Neural cell (in vitro differentiated cells): ENCODE data around the gene SETX. TPM values are rescaled to one million over a fixed set of nuclear protein-coding genes. Genes with fewer than 3 reads are reported as not detected.

Experiments used
- H2AFZ ChIP-seq: fragments of 200-600, 300-800 bp; sonication (generic), shearing (Covaris generic); 2 replicates; pipeline ENCODE4 v1.6.0; 2014; ENCODE audit warnings: low read depth, mild to moderate bottlenecking, antibody characterized with exemption, low read length, moderate library complexity
- H3F3A ChIP-seq: fragments of 200-600 bp; shearing (Covaris generic); 2 replicates; pipeline ENCODE4 v1.6.1; 2016; ENCODE audit warnings: mild to moderate bottlenecking, moderate library complexity, mixed read lengths, antibody characterized with exemption, low read length; ENCODE audit not compliant: insufficient read depth, poor library complexity, severe bottlenecking
- H3K27ac ChIP-seq: fragments of 200-600, 300-800 bp; sonication (generic), shearing (Covaris generic); 2 replicates; pipeline ENCODE4 v1.5.1; 2014; ENCODE audit warnings: mild to moderate bottlenecking, low read length, moderate library complexity
- H3K27me3 ChIP-seq: fragments of 300-800, 200-600 bp; sonication (generic), shearing (Covaris generic); 2 replicates; pipeline ENCODE4 v1.6.0; 2014; ENCODE audit warnings: mild to moderate bottlenecking, low read depth, low read length, moderate library complexity; ENCODE audit not compliant: insufficient read depth
- H3K36me3 ChIP-seq: fragments of 300-800, 200-600 bp; sonication (generic), shearing (Covaris generic); 2 replicates; pipeline ENCODE4 v1.5.1; 2014; ENCODE audit warnings: mild to moderate bottlenecking, antibody characterized with exemption, low read length, moderate library complexity; ENCODE audit not compliant: insufficient read depth
- H3K4me2 ChIP-seq: fragments of 300-800, 200-600 bp; sonication (generic), shearing (Covaris generic); 2 replicates; pipeline ENCODE4 v1.6.0; 2014; ENCODE audit warnings: mild to moderate bottlenecking, low read length
- H3K4me3 ChIP-seq: fragments of 300-800, 200-600 bp; sonication (generic), shearing (Covaris generic); 2 replicates; pipeline ENCODE4 v1.5.1; 2014; ENCODE audit warnings: mild to moderate bottlenecking, low read length, moderate library complexity
- H3K79me2 ChIP-seq: fragments of 200-600 bp; shearing (Covaris generic); replicated peaks from 2 replicates; pipeline ENCODE4 v1.6.0; 2014; ENCODE audit warnings: mild to moderate bottlenecking, low read length, moderate library complexity; ENCODE audit not compliant: insufficient read depth
- H3K9ac ChIP-seq: fragments of 300-800, 200-600 bp; sonication (generic), shearing (Covaris generic); 2 replicates; pipeline ENCODE4 v1.6.1; 2016; ENCODE audit warnings: mild to moderate bottlenecking, low read length, mixed read lengths
- H3K9me2 ChIP-seq: fragments of 200-600 bp; shearing (Covaris generic); 2 replicates; pipeline ENCODE4 v1.6.1; 2016; ENCODE audit warnings: mild to moderate bottlenecking, low read length, mixed read lengths; ENCODE audit not compliant: insufficient read depth
- H3K9me3 ChIP-seq: fragments of 200-600, 300-800 bp; sonication (generic), shearing (Covaris generic); 2 replicates; pipeline ENCODE4 v1.6.1; 2016; ENCODE audit warnings: mild to moderate bottlenecking, mixed run types, low read length, moderate library complexity, mixed read lengths
- H4K20me1 ChIP-seq: fragments of 200-600 bp; shearing (Covaris generic); 2 replicates; pipeline ENCODE4 v1.6.1; 2016; ENCODE audit warnings: mild to moderate bottlenecking, mixed run types; ENCODE audit not compliant: insufficient read depth
- EP300 ChIP-seq: fragments of 450-650 bp; conservative IDR thresholded peaks from 2 replicates; pipeline ENCODE4 v1.6.1; 2014; ENCODE audit warnings: antibody characterized with exemption, mild to moderate bottlenecking, moderate library complexity; ENCODE audit not compliant: poor library complexity, severe bottlenecking
- EZH2 ChIP-seq: fragments of 200-600, 300-800 bp; shearing (Covaris generic), sonication (generic); IDR thresholded peaks from 2 replicates; pipeline ENCODE4 v1.6.1; 2014; ENCODE audit warnings: antibody characterized with exemption, low read length, borderline replicate concordance, mild to moderate bottlenecking; ENCODE audit not compliant: insufficient read depth, poor library complexity, severe bottlenecking
- MXI1 ChIP-seq: fragments of 450-650 bp; conservative IDR thresholded peaks from 2 replicates; pipeline ENCODE4 v1.6.1; 2014; ENCODE audit warnings: antibody characterized with exemption, mild to moderate bottlenecking; ENCODE audit not compliant: poor library complexity, severe bottlenecking
- POLR2AphosphoS5 ChIP-seq: IDR thresholded peaks from 2 replicates; pipeline ENCODE4 v1.6.1; 2012
- RAD21 ChIP-seq: fragments of 450-650 bp; conservative IDR thresholded peaks from 2 replicates; pipeline ENCODE4 v1.6.1; 2014; ENCODE audit warnings: antibody characterized with exemption, mild to moderate bottlenecking, moderate library complexity
- REST ChIP-seq: IDR thresholded peaks from 2 replicates; pipeline ENCODE4 v1.6.1; 2012; ENCODE audit warnings: borderline replicate concordance
- SMC3 ChIP-seq: fragments of 450-650 bp; conservative IDR thresholded peaks from 2 replicates; pipeline ENCODE4 v1.6.1; 2014; ENCODE audit warnings: antibody characterized with exemption, mild to moderate bottlenecking, moderate library complexity; ENCODE audit not compliant: poor library complexity
- TAF1 ChIP-seq: IDR thresholded peaks from 2 replicates; pipeline ENCODE4 v1.6.1; 2012; ENCODE audit warnings: low read depth
- polyA plus RNA-seq: library from polyadenylated mRNA; depleted of rRNA; stranded (reverse); fragments of >200 nt; gene quantifications from 2 replicates; pipeline ENCODE4 v1.2.3, GENCODE V29; 2014
- TF ChIP-seq, protein P1 (sequence below): fragments of 450-650 bp; IDR thresholded peaks from 2 replicates; pipeline ENCODE4 v1.5.1; 2014; ENCODE audit warnings: antibody characterized with exemption, mild to moderate bottlenecking, moderate library complexity; ENCODE audit not compliant: poor library complexity, severe bottlenecking

The SETX gene
- polyA plus RNA-seq, 1 donor from 2014 or later: 32.0 TPM

DNA sequence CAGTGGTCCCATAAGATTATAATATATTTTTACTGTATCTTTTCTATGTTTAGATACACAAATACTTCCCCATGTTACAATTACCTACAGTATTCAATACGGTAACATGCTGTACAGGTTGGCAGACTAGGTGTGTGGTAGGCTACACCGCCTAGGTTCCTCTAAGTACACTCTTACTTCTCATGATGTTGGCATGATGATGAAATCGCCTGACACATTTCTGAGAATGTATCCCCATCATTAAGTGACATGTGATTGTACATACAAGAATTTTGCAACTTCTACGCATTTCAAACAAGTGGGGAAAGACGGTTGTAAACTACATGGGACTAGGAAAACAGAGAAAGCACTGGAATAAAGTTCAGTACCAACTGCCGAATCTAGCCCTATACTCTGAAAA, 53.3 kb downstream of the SETX start:
- Histone ChIP-seq H3K27me3 (no peaks in the 10 kb centered on the region), H3K4me2 (no peak overlapping the region), H3K27ac (no peak overlapping the region), H4K20me1 (no peaks in the 10 kb centered on the region), H3K36me3 (peaks cover 4% of the 10 kb centered on the region), H3K9ac (no peak overlapping the region), H2AFZ (no peak overlapping the region), H3K79me2 (no peaks in the 10 kb centered on the region), H3F3A (no peaks in the 10 kb centered on the region), H3K9me3 (no peaks in the 10 kb centered on the region), H3K4me3 (no peak overlapping the region), H3K9me2 (no peaks in the 10 kb centered on the region)
- TF ChIP-seq EP300: no peak

DNA sequence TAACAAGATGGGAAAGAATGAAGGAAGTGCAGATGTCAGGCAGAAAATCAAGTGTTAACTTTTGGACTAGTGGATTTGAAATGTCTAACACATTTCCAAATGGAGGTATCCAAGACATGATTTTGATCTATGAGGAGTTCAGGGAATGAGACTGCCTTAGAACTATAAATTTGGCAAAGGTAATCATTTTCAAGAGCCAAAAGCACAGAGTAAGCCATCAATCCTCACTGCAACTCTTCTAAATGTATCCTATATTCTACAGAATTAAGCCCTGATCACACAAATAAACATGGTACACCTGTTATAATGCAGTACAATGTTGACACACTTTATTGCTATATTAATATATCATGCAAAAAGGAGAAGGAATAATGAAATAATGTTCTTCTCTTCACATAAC, 55.6 kb downstream of the SETX start:
- H3K79me2 ChIP-seq: no peaks in the 10 kb centered on the region
- H3K36me3 ChIP-seq: peaks cover 6% of the 10 kb centered on the region
- H4K20me1 ChIP-seq: no peaks in the 10 kb centered on the region
- no peak overlapping the region for H3K4me2 ChIP-seq
- H3K9me2 ChIP-seq: no peaks in the 10 kb centered on the region
- no peak overlapping the region for H2AFZ ChIP-seq
- no peak overlapping the region for H3K4me3 ChIP-seq
- no peak for TF ChIP-seq POLR2AphosphoS5
- TF ChIP-seq SMC3: no peak
- TF ChIP-seq REST: no peak
- TF ChIP-seq TAF1: no peak
- TF ChIP-seq EZH2: no peak
- TF ChIP-seq, protein P1, sequence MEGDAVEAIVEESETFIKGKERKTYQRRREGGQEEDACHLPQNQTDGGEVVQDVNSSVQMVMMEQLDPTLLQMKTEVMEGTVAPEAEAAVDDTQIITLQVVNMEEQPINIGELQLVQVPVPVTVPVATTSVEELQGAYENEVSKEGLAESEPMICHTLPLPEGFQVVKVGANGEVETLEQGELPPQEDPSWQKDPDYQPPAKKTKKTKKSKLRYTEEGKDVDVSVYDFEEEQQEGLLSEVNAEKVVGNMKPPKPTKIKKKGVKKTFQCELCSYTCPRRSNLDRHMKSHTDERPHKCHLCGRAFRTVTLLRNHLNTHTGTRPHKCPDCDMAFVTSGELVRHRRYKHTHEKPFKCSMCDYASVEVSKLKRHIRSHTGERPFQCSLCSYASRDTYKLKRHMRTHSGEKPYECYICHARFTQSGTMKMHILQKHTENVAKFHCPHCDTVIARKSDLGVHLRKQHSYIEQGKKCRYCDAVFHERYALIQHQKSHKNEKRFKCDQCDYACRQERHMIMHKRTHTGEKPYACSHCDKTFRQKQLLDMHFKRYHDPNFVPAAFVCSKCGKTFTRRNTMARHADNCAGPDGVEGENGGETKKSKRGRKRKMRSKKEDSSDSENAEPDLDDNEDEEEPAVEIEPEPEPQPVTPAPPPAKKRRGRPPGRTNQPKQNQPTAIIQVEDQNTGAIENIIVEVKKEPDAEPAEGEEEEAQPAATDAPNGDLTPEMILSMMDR: no peak
- TF ChIP-seq EP300: no peak
- no peak for TF ChIP-seq RAD21
- TF ChIP-seq MXI1: no peak
- no peaks in the 10 kb centered on the region for H3K9me3 ChIP-seq
- H3K27ac ChIP-seq: no peak overlapping the region
- H3F3A ChIP-seq: no peaks in the 10 kb centered on the region
- no peaks in the 10 kb centered on the region for H3K27me3 ChIP-seq
- no peak overlapping the region for H3K9ac ChIP-seq

DNA sequence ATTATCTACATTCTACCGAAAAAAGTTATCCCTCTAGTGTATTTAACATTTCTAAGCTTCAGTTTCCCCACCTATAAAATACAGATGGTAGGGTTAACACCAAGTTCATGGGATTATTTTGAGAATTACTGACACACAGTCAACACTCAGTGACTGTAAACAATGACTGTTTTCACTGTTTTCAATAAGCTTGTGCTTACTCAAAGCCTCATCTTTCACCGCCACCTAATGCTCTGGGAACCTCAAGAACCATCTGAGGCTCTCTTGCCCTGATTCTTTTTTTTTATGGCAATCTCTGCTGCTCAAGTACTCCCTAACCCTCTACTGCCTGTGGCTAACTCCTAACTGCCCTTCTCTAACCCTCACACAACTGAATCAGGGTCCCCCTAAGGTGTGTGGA, 59.6 kb downstream of the SETX start:
- Histone ChIP-seq H3F3A (no peaks in the 10 kb centered on the region), H3K36me3 (peaks cover 6% of the 10 kb centered on the region), H4K20me1 (no peaks in the 10 kb centered on the region)

More for the DNA sequence above, 59.6 kb downstream of the SETX start:
- H3K4me2 ChIP-seq: no peak overlapping the region
- H2AFZ ChIP-seq: no peak overlapping the region
- H3K27me3 ChIP-seq: no peaks in the 10 kb centered on the region
- no peaks in the 10 kb centered on the region for H3K79me2 ChIP-seq
- H3K9me2 ChIP-seq: no peaks in the 10 kb centered on the region
- H3K4me3 ChIP-seq: no peak overlapping the region
- no peak overlapping the region for H3K27ac ChIP-seq
- H3K9ac ChIP-seq: no peak overlapping the region
- H3K9me3 ChIP-seq: no peaks in the 10 kb centered on the region
- TF ChIP-seq EP300 (no peak), POLR2AphosphoS5 (no peak), EZH2 (no peak), TAF1 (no peak), REST (no peak), MXI1 (no peak), RAD21 (no peak), SMC3 (no peak)
- TF ChIP-seq, protein P1: no peak
